GM21381 (cell line): Measurements from ENCODE around the gene NAGK.
"Not testable (repeated sequence)": the region's sequence is repeated elsewhere in the genome, so short reads cannot be mapped to it uniquely, and the experiment has no call there.

Source experiments
- ATAC-seq: cut with Tn5 transposase; IDR thresholded peaks from one replicate; pipeline ENCODE4 v1.9.1; 2021; ENCODE audit warnings: mild to moderate bottlenecking, moderate library complexity; ENCODE audit not compliant: unreplicated experiment

The NAGK gene

GRCh38 chr2:71067567-71068217 lies 756 bp upstream of the NAGK start:
- ATAC-seq: peak; percentile 2

- ATAC-seq: no peak
These were observed 928 bp downstream of the NAGK start for GRCh38 chr2:71069376-71069775.

- no peak for ATAC-seq
These were observed 2.0 kb downstream of the NAGK start for GRCh38 chr2:71070294-71071093.

- ATAC-seq: peak; percentile 28
These were observed 3.4 kb downstream of the NAGK start for GRCh38 chr2:71071681-71072398.

- ATAC-seq: no peak
These were observed 4.0 kb downstream of the NAGK start for GRCh38 chr2:71072492-71072891.

GRCh38 chr2:71073475-71073874 lies 5.0 kb downstream of the NAGK start:
- no peak for ATAC-seq

GRCh38 chr2:71074893-71075395 lies 6.5 kb downstream of the NAGK start:
- no peak for ATAC-seq

- ATAC-seq: no peak
These were observed 10.2 kb downstream of the NAGK start for GRCh38 chr2:71078624-71079023.

- peak; percentile 61 for ATAC-seq
These were observed 14.2 kb downstream of the NAGK start for GRCh38 chr2:71082402-71083252.

- ATAC-seq: not testable (repeated sequence)
These were observed 14.8 kb downstream of the NAGK start for GRCh38 chr2:71083297-71083696.

GRCh38 chr2:71083752-71084312 lies 15.4 kb downstream of the NAGK start:
- not testable (repeated sequence) for ATAC-seq

- ATAC-seq: not testable (repeated sequence)
These were observed 17.0 kb downstream of the NAGK start for GRCh38 chr2:71085325-71086003.

- ATAC-seq: not testable (repeated sequence)
These were observed 21.0 kb downstream of the NAGK start for GRCh38 chr2:71089475-71089874.

- ATAC-seq: not testable (repeated sequence)
These were observed 23.4 kb downstream of the NAGK start for GRCh38 chr2:71091808-71092207.

GRCh38 chr2:71092491-71093260 lies 24.2 kb downstream of the NAGK start:
- ATAC-seq: not testable (repeated sequence)

GRCh38 chr2:71100195-71100964 lies 31.9 kb downstream of the NAGK start:
- no peak for ATAC-seq

GRCh38 chr2:71101656-71102055 lies 33.2 kb downstream of the NAGK start:
- ATAC-seq: no peak
